K562 (cell line): ENCODE data around the gene PPP1R3E. TPM values are rescaled to one million over a fixed set of nuclear protein-coding genes. Genes with fewer than 3 reads are reported as not detected.
A peak's percentile ranks its signal among the peaks of the same experiment; 100 is the strongest.

Experiments
- ARNT ChIP-seq, 2 experiments: fragments of 450-650 bp; IDR thresholded peaks; 2 replicates each; pipeline ENCODE4 v1.6.1; 2016; ENCODE audit warnings: mild to moderate bottlenecking in 1 of 2
- MYC ChIP-seq, 2 experiments: fragments of 250-450 bp in 1 of 2; sonication (Bioruptor Pico) in 1 of 2; IDR thresholded peaks; 2 replicates each; pipeline versions ENCODE4 v1.5.1 to v1.6.1; 2012 to 2021; ENCODE audit warnings: low read depth in 2 of 2, borderline replicate concordance in 1 of 2, improper control_type of control experiment in 1 of 2, low read length in 1 of 2, mild to moderate bottlenecking in 1 of 2, moderate library complexity in 1 of 2
- NR2C2 ChIP-seq, 2 experiments: fragments of 200-800 bp in 1 of 2; sonication (Bioruptor generic) in 1 of 2; sonication (generic) in 1 of 2; formaldehyde crosslinking in 1 of 2; IDR thresholded peaks; 2 replicates each; pipeline versions ENCODE4 v1.6.1 to v1.8.0; 2016 to 2022; ENCODE audit warnings: mild to moderate bottlenecking in 1 of 2, missing compliant biosample characterization in 1 of 2, missing genetic modification characterization in 1 of 2, missing genetic modification reagents in 1 of 2
- POLR2A ChIP-seq: fragments of 450-650 bp; conservative IDR thresholded peaks from 2 replicates; pipeline ENCODE4 v1.6.1; 2016
- RBM25 ChIP-seq: fragments of 200-400 bp; formaldehyde crosslinking; IDR thresholded peaks from 2 replicates; pipeline ENCODE4 v1.6.1; 2018; ENCODE audit warnings: low read length, low read depth, moderate library complexity; ENCODE audit not compliant: severe bottlenecking
- SAFB ChIP-seq: fragments of 200-400 bp; formaldehyde crosslinking; IDR thresholded peaks from 2 replicates; pipeline ENCODE4 v1.6.1; 2017; ENCODE audit warnings: low read depth, low read length, borderline replicate concordance
- SMAD4 ChIP-seq: fragments of 250-450 bp; sonication (Bioruptor Pico); conservative IDR thresholded peaks from 2 replicates; pipeline ENCODE4 v1.8.0; 2021; ENCODE audit warnings: inconsistent platforms, mild to moderate bottlenecking, moderate library complexity
- SREBF1 ChIP-seq: fragments of 150-350 bp; IDR thresholded peaks from 2 replicates; pipeline ENCODE4 v1.6.1; 2014; ENCODE audit warnings: antibody characterized with exemption, low read depth, low read length, borderline replicate concordance
- TAF1 ChIP-seq: IDR thresholded peaks from 2 replicates; pipeline ENCODE4 v1.6.1; 2011; ENCODE audit warnings: mild to moderate bottlenecking, low read length, moderate library complexity; ENCODE audit not compliant: insufficient read depth, control insufficient read depth, severe bottlenecking; ENCODE audit errors: extremely low read depth
- ZFPM2 ChIP-seq: fragments of 250-450 bp; sonication (Bioruptor Pico); IDR thresholded peaks from 2 replicates; pipeline ENCODE4 v1.5.1; 2022; ENCODE audit warnings: mild to moderate bottlenecking
- ZKSCAN1 ChIP-seq: fragments of 150-350 bp; IDR thresholded peaks from 2 replicates; pipeline ENCODE4 v1.6.1; 2016; ENCODE audit warnings: low read depth, low read length
- polyA plus RNA-seq, 8 experiments: library from polyadenylated mRNA; depleted of rRNA in 4 of 8; stranded (reverse) in 5 of 8; unstranded in 3 of 8; fragments of >200 nt; fragmentation: Nextera tagmentation in 2 of 8; fragmentation: Illumina TruSeq in 1 of 8; extraction: Ambion mirVana in 2 of 8; extraction: Trizol in 1 of 8; gene quantifications; 2 replicates each; pipeline versions ENCODE4 v1.2.1 to v1.2.3, GENCODE V29; 2011 to 2014; ENCODE audit warnings: inconsistent platforms in 1 of 8, missing spikeins in 1 of 8
- total RNA-seq, 7 experiments: library from RNA; depleted of rRNA in 6 of 7; stranded (reverse); fragments of >200 nt in 6 of 7; fragmentation: Illumina TruSeq in 2 of 7; extraction: Trizol in 2 of 7; gene quantifications; 2 replicates each; pipeline versions ENCODE4 v1.2.1 to v1.2.3, GENCODE V29; 2011 to 2021; ENCODE audit warnings: low replicate concordance in 1 of 7
- TF ChIP-seq, protein P1 (sequence below): IDR thresholded peaks from 2 replicates; pipeline ENCODE4 v1.6.1; 2011; ENCODE audit warnings: borderline replicate concordance, low read depth, mild to moderate bottlenecking, moderate library complexity, low read length; ENCODE audit not compliant: insufficient read depth, poor library complexity, severe bottlenecking
- TF ChIP-seq, protein P2 (sequence below): fragments of 250-450 bp; sonication (Bioruptor Pico); IDR thresholded peaks from 2 replicates; pipeline ENCODE4 v1.4.0; 2020; ENCODE audit warnings: mild to moderate bottlenecking, moderate library complexity, borderline replicate concordance
- TF ChIP-seq, protein P3 (sequence below): fragments of 450-650 bp; IDR thresholded peaks from 2 replicates; pipeline ENCODE4 v1.6.1; 2018; ENCODE audit warnings: mild to moderate bottlenecking, low read depth; ENCODE audit not compliant: partially characterized antibody
- TF ChIP-seq, protein P4 (sequence below): fragments of 450-650 bp; formaldehyde crosslinking; IDR thresholded peaks from 2 replicates; pipeline ENCODE4 v1.4.0; 2020; ENCODE audit warnings: mild to moderate bottlenecking, moderate library complexity
- TF ChIP-seq, protein P5 (sequence below): fragments of 450-650 bp; formaldehyde crosslinking; IDR thresholded peaks from 2 replicates; pipeline ENCODE4 v1.4.0; 2020; ENCODE audit warnings: mild to moderate bottlenecking

Gene PPP1R3E
- total and polyA plus RNA-seq, 9 of the 15 experiments (the other 6 are each of a cell fraction or from before 2014, with no cell fraction given) = 3.2 to 18.4 (median 7.6) TPM

DNA sequence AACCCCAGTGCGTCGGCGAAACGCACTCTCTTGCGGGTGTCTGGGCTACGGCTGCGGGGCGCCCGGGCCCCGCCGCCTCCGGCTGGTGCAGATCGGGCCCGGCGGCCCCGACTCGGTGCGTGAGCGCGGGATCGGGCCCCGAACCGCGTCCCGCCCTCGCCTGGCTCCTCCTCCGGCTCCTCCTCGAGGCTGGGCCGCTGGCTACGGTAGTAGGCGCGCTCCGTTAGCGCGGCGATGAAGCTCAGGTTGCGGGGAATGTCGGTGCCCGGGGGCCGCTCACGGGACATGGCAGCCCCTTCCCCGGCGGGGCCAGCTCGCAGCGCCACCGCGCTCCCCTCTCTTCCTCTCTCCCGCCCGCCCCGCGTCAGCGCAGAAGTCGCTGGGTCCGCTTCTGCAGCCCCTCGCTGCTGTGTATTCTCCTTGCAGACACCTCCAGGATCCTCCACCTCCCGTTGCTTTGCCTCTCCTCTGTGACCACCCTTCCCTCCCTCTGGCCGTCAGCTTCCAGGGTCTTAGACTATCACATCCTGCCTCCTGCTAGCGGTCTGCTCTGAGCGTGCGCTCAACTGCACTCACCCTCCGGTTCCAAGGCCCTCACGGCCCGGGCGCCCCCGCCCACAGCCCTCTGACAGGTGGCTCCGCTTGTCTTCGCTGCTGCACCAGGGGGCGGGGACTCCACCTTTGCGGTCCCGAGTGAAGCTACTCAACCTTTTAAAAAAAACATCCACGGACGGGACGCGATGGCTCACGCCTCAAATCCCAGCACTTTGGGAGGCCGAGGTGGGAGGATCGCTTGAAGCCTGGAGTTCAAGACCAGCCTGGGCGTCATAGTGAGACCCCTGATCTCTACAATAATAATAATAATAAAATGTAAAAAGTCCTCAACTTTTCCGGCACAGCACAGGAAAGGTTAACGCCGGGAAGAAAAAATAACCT lies at the start of gene PPP1R3E (continued):
- TF ChIP-seq RBM25 (no peak), POLR2A (peak; percentile 69), SMAD4 (CRISPR knock-in tag) (peak; percentile 11), SREBF1 (no peak), ARNT (IDR thresholded peaks at IDR 0.05) (no peak), ZFPM2 (CRISPR knock-in tag) (no peak), MYC (IDR thresholded peaks at IDR 0.05; ENCODE audit: low read depth, low read length) (no peak; the same call in 1 of the 2 replicates), MYC (CRISPR knock-in tag; IDR thresholded peaks at IDR 0.05; ENCODE audit: borderline replicate concordance, low read depth) (no peak), NR2C2 (CRISPR knock-in tag; IDR thresholded peaks at IDR 0.05) (no peak), NR2C2 (tag; IDR thresholded peaks at IDR 0.05) (no peak), TAF1 (peak; percentile 42), SAFB (no peak), ZKSCAN1 (0 out of 2 replicates have a peak, but pooled peaks have one; percentile 6)
- TF ChIP-seq, protein P1, sequence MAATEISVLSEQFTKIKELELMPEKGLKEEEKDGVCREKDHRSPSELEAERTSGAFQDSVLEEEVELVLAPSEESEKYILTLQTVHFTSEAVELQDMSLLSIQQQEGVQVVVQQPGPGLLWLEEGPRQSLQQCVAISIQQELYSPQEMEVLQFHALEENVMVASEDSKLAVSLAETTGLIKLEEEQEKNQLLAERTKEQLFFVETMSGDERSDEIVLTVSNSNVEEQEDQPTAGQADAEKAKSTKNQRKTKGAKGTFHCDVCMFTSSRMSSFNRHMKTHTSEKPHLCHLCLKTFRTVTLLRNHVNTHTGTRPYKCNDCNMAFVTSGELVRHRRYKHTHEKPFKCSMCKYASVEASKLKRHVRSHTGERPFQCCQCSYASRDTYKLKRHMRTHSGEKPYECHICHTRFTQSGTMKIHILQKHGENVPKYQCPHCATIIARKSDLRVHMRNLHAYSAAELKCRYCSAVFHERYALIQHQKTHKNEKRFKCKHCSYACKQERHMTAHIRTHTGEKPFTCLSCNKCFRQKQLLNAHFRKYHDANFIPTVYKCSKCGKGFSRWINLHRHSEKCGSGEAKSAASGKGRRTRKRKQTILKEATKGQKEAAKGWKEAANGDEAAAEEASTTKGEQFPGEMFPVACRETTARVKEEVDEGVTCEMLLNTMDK = no peak
- TF ChIP-seq, protein P2, sequence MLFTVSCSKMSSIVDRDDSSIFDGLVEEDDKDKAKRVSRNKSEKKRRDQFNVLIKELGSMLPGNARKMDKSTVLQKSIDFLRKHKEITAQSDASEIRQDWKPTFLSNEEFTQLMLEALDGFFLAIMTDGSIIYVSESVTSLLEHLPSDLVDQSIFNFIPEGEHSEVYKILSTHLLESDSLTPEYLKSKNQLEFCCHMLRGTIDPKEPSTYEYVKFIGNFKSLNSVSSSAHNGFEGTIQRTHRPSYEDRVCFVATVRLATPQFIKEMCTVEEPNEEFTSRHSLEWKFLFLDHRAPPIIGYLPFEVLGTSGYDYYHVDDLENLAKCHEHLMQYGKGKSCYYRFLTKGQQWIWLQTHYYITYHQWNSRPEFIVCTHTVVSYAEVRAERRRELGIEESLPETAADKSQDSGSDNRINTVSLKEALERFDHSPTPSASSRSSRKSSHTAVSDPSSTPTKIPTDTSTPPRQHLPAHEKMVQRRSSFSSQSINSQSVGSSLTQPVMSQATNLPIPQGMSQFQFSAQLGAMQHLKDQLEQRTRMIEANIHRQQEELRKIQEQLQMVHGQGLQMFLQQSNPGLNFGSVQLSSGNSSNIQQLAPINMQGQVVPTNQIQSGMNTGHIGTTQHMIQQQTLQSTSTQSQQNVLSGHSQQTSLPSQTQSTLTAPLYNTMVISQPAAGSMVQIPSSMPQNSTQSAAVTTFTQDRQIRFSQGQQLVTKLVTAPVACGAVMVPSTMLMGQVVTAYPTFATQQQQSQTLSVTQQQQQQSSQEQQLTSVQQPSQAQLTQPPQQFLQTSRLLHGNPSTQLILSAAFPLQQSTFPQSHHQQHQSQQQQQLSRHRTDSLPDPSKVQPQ (CRISPR knock-in tag) = no peak
- TF ChIP-seq, protein P3, sequence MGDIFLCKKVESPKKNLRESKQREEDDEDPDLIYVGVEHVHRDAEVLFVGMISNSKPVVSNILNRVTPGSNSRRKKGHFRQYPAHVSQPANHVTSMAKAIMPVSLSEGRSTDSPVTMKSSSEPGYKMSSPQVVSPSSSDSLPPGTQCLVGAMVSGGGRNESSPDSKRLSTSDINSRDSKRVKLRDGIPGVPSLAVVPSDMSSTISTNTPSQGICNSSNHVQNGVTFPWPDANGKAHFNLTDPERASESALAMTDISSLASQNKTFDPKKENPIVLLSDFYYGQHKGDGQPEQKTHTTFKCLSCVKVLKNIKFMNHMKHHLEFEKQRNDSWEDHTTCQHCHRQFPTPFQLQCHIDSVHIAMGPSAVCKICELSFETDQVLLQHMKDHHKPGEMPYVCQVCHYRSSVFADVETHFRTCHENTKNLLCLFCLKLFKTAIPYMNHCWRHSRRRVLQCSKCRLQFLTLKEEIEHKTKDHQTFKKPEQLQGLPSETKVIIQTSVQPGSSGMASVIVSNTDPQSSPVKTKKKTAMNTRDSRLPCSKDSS = no peak
- TF ChIP-seq, protein P4, sequence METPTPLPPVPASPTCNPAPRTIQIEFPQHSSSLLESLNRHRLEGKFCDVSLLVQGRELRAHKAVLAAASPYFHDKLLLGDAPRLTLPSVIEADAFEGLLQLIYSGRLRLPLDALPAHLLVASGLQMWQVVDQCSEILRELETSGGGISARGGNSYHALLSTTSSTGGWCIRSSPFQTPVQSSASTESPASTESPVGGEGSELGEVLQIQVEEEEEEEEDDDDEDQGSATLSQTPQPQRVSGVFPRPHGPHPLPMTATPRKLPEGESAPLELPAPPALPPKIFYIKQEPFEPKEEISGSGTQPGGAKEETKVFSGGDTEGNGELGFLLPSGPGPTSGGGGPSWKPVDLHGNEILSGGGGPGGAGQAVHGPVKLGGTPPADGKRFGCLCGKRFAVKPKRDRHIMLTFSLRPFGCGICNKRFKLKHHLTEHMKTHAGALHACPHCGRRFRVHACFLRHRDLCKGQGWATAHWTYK (CRISPR knock-in tag) = peak; percentile 11; the same call in 1 of the 2 replicates
- TF ChIP-seq, protein P5, sequence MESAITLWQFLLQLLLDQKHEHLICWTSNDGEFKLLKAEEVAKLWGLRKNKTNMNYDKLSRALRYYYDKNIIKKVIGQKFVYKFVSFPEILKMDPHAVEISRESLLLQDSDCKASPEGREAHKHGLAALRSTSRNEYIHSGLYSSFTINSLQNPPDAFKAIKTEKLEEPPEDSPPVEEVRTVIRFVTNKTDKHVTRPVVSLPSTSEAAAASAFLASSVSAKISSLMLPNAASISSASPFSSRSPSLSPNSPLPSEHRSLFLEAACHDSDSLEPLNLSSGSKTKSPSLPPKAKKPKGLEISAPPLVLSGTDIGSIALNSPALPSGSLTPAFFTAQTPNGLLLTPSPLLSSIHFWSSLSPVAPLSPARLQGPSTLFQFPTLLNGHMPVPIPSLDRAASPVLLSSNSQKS (CRISPR knock-in tag) = no peak
